Osteocyte (in vitro differentiated cells): ENCODE measurements around the gene ZNF292. TPM values are rescaled to one million over a fixed set of nuclear protein-coding genes. Genes with fewer than 3 reads are reported as not detected.

ENCODE experiments used
- DNase-seq: peaks from one replicate; pipeline ENCODE4 v3.0.0; 2021; ENCODE audit warnings: mixed read lengths; ENCODE audit not compliant: unreplicated experiment; ENCODE audit errors: extremely low spot score
- H3K27ac Mint-ChIP-seq: one replicate; pipeline ENCODE4 v1.8.0; 2021; ENCODE audit warnings: mild to moderate bottlenecking, mixed read lengths; ENCODE audit not compliant: unreplicated experiment
- H3K27me3 Mint-ChIP-seq: one replicate; pipeline ENCODE4 v1.8.0; 2021; ENCODE audit warnings: mixed read lengths; ENCODE audit not compliant: unreplicated experiment
- H3K36me3 Mint-ChIP-seq: one replicate; pipeline ENCODE4 v1.8.0; 2021; ENCODE audit warnings: mixed read lengths; ENCODE audit not compliant: unreplicated experiment
- H3K4me1 Mint-ChIP-seq: one replicate; pipeline ENCODE4 v1.8.0; 2021; ENCODE audit warnings: mixed read lengths; ENCODE audit not compliant: unreplicated experiment
- H3K4me3 Mint-ChIP-seq: one replicate; pipeline ENCODE4 v1.8.0; 2021; ENCODE audit warnings: mild to moderate bottlenecking, moderate library complexity, mixed read lengths; ENCODE audit not compliant: unreplicated experiment
- H3K9me3 Mint-ChIP-seq: one replicate; pipeline ENCODE4 v1.8.0; 2021; ENCODE audit warnings: mixed read lengths; ENCODE audit not compliant: unreplicated experiment
- total RNA-seq: library from RNA; stranded (reverse); gene quantifications from 2 replicates; pipeline ENCODE4 v1.2.1, GENCODE V29; 2021
- TF ChIP-seq, protein P1 (sequence below): fragments of 200-600 bp; sonication (generic); IDR thresholded peaks from 2 replicates; pipeline ENCODE4 v1.5.0; 2021; ENCODE audit warnings: antibody characterized with exemption, mild to moderate bottlenecking, moderate library complexity

Gene ZNF292
- total RNA-seq, 1 donor from 2014 or later: 38.8 TPM

DNA sequence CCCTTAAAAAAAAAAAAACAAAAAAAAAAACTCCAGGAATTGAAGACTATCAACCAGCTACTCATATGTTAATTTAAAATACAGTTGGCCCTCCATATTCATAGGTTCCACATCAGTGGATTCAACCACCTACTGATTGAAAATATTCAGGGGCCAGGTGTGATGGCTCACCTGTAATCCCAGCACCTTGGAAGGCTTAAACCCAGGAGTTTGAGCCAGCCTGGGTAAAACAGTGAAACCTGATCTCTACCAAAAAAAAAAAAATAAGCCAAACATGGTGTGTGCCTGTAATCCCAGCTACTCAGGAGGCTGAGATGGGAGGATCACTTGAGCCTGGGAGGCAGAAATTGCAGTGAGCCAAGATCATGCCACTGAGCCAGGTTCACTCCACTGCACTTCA, 94.7 kb downstream of the ZNF292 start:
- Mint-ChIP-seq H3K27ac (no peak overlapping the region), H3K36me3 (peaks cover 48% of the 10 kb centered on the region), H3K27me3 (no peaks in the 10 kb centered on the region), H3K9me3 (no peaks in the 10 kb centered on the region), H3K4me3 (no peak overlapping the region), H3K4me1 (no peaks in the 10 kb centered on the region)
- no peak for DNase-seq
- TF ChIP-seq, protein P1, sequence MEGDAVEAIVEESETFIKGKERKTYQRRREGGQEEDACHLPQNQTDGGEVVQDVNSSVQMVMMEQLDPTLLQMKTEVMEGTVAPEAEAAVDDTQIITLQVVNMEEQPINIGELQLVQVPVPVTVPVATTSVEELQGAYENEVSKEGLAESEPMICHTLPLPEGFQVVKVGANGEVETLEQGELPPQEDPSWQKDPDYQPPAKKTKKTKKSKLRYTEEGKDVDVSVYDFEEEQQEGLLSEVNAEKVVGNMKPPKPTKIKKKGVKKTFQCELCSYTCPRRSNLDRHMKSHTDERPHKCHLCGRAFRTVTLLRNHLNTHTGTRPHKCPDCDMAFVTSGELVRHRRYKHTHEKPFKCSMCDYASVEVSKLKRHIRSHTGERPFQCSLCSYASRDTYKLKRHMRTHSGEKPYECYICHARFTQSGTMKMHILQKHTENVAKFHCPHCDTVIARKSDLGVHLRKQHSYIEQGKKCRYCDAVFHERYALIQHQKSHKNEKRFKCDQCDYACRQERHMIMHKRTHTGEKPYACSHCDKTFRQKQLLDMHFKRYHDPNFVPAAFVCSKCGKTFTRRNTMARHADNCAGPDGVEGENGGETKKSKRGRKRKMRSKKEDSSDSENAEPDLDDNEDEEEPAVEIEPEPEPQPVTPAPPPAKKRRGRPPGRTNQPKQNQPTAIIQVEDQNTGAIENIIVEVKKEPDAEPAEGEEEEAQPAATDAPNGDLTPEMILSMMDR: no peak

DNA sequence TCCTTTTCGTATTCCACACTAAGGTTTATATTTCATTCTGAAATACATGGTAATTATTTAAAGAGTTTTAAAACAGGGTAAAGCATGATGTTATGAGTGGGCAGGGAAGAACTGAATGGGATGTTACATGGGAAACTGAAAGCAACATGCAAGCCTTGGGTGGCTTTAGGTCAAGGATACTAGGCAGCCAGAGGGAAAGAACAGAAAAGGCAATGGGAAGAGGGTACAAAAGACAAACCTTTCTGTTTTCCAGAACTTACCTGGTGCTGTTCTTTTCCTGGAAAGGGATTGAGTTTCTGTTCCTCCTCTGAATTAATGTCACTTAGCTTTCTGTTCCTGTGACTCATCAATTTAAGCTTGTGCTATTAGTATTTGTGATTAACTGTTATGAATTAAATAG, 95.9 kb downstream of the ZNF292 start:
- Mint-ChIP-seq H3K27me3 (no peaks in the 10 kb centered on the region), H3K27ac (no peak overlapping the region), H3K4me1 (no peaks in the 10 kb centered on the region), H3K9me3 (no peaks in the 10 kb centered on the region), H3K36me3 (peaks cover 60% of the 10 kb centered on the region), H3K4me3 (no peak overlapping the region)
- DNase-seq: no peak
- TF ChIP-seq, protein P1: no peak

DNA sequence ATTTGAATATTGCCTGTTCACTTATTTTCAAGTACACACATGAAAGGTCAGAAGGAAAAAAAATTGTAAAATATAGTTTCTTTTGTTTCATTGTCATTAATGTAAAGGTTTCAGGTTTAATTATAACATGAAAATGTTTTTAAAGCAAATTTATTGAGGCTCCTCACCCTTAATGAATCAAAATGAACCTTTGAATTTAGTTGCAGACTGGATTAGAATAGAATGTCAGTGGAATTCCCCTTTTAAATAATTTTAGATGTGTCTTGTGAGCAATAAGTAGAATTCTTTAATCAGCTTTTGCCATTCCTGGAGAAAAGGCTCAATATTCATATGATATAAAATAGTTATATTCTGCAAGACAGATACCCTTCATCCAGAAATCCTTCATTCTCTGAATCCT, 96.4 kb downstream of the ZNF292 start:
- Mint-ChIP-seq H3K27ac (no peak overlapping the region), H3K9me3 (peaks cover 3% of the 10 kb centered on the region), H3K36me3 (peaks cover 65% of the 10 kb centered on the region), H3K4me1 (no peaks in the 10 kb centered on the region), H3K27me3 (no peaks in the 10 kb centered on the region), H3K4me3 (no peak overlapping the region)
- no peak for DNase-seq
- TF ChIP-seq, protein P1: no peak

DNA sequence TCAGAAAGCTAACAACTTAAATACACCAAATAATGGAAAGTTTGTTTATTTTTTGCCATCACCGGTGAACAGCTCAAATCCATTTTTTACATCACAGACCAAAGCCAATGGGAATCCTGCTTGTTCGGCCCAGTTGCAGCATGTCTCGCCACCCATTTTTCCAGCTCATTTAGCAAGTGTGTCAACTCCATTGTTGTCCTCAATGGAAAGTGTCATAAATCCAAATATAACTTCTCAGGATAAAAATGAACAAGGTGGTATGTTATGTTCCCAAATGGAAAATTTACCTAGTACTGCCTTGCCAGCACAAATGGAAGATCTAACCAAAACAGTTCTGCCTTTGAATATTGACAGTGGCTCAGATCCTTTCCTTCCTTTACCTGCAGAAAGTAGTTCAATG, 101.7 kb downstream of the ZNF292 start:
- Mint-ChIP-seq H3K27me3 (no peaks in the 10 kb centered on the region), H3K9me3 (peaks cover 11% of the 10 kb centered on the region), H3K4me1 (no peaks in the 10 kb centered on the region), H3K36me3 (peaks cover 60% of the 10 kb centered on the region), H3K27ac (no peak overlapping the region), H3K4me3 (no peak overlapping the region)
- TF ChIP-seq, protein P1: no peak
- DNase-seq: no peak

DNA sequence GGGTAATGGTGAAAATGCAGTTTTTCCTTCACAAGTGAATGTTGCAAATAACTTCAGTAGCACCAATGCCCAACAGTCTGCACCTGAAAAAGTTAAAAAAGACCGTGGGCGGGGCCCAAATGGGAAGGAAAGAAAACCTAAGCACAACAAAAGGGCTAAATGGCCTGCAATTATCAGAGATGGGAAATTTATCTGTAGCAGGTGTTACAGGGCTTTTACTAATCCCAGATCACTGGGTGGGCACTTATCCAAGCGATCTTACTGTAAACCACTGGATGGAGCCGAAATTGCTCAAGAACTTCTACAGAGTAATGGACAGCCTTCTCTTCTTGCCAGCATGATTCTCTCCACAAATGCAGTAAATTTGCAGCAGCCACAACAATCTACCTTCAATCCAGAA, 102.2 kb downstream of the ZNF292 start:
- no peak overlapping the region for H3K4me3 Mint-ChIP-seq
- H3K36me3 Mint-ChIP-seq: peaks cover 56% of the 10 kb centered on the region
- TF ChIP-seq, protein P1: no peak
- H3K27ac Mint-ChIP-seq: no peak overlapping the region
- H3K4me1 Mint-ChIP-seq: no peaks in the 10 kb centered on the region
- peaks cover 11% of the 10 kb centered on the region for H3K9me3 Mint-ChIP-seq
- no peaks in the 10 kb centered on the region for H3K27me3 Mint-ChIP-seq
- no peak for DNase-seq
